H1 (cell line): Measurements from ENCODE around the gene SRSF2. TPM values are rescaled to one million over a fixed set of nuclear protein-coding genes. Genes with fewer than 3 reads are reported as not detected.

Source experiments
- CTCF ChIA-PET: fragments of 300-600 bp; sonication (Branson Sonifier 250); formaldehyde crosslinking; loops from one replicate; lab custom pipeline; 2021; ENCODE audit not compliant: partially characterized antibody; lab: Charles Lee
- POLR2A ChIA-PET: fragments of 300-600 bp; sonication (Branson Sonifier 250); formaldehyde crosslinking; loops from one replicate; lab custom pipeline; 2021; ENCODE audit warnings: inconsistent platforms; ENCODE audit not compliant: partially characterized antibody; lab: Charles Lee
- DNase-seq, 2 experiments: peaks; one replicate each; pipeline versions ENCODE4 v3.0.0 to v3.0.0-alpha.2; 2010 to 2022; ENCODE audit warnings: low spot score in 2 of 2, low read depth in 1 of 2, mixed read lengths in 1 of 2
- FAIRE-seq: peaks from 2 replicates; lab custom pipeline; 2011; peaks lifted over from hg19 to GRCh38; lab: Jason Lieb, UNC
- H2AFZ ChIP-seq: 2 replicates; pipeline ENCODE4 v1.8.1; 2012; ENCODE audit warnings: low read length, inconsistent platforms
- H2AK5ac ChIP-seq: 2 replicates; pipeline ENCODE4 v1.6.1; 2013; ENCODE audit warnings: low read depth, low read length
- H2BK120ac ChIP-seq: replicated peaks from 2 replicates; pipeline ENCODE3; 2013; ENCODE audit warnings: low read depth, low read length, inconsistent platforms
- H2BK12ac ChIP-seq: 2 replicates; pipeline ENCODE4 v1.6.1; 2013; ENCODE audit warnings: low read depth, low read length
- H2BK15ac ChIP-seq: 2 replicates; pipeline ENCODE4 v1.6.1; 2013; ENCODE audit warnings: low read length
- H2BK20ac ChIP-seq: 2 replicates; pipeline ENCODE4 v1.6.1; 2013; ENCODE audit warnings: low read length
- H2BK5ac ChIP-seq: 2 replicates; pipeline ENCODE4 v1.6.1; 2013; ENCODE audit warnings: low read depth, low read length
- H3K14ac ChIP-seq: 2 replicates; pipeline ENCODE4 v1.6.1; 2013; ENCODE audit warnings: inconsistent platforms; ENCODE audit not compliant: insufficient read length
- H3K18ac ChIP-seq: 2 replicates; pipeline ENCODE4 v1.6.1; 2013; ENCODE audit warnings: low read length; ENCODE audit errors: extremely low read depth
- H3K23ac ChIP-seq: 2 replicates; pipeline ENCODE4 v1.6.1; 2013; ENCODE audit warnings: inconsistent platforms; ENCODE audit not compliant: insufficient read length
- H3K23me2 ChIP-seq: 2 replicates; pipeline ENCODE4 v1.6.1; 2013; ENCODE audit warnings: low read depth, low read length
- H3K27ac ChIP-seq: 2 replicates; pipeline ENCODE4 v1.6.1; 2011; ENCODE audit warnings: low read depth, low read length, inconsistent platforms
- H3K27me3 ChIP-seq, 4 experiments: replicated peaks in 1 of 4; 1 replicate in 1 of 4; 2 replicates in 3 of 4; pipeline versions ENCODE4 v1.6.1 to v1.8.1; 2011 to 2013; ENCODE audit warnings: low read length in 3 of 4, mild to moderate bottlenecking in 3 of 4, inconsistent platforms in 2 of 4, mixed read lengths in 2 of 4, moderate library complexity in 1 of 4; ENCODE audit not compliant: control insufficient read depth in 3 of 4, insufficient read depth in 3 of 4; ENCODE audit errors: extremely low read depth in 1 of 4
- H3K36me3 ChIP-seq, 4 experiments: 2 replicates each; pipeline versions ENCODE4 v1.6.1 to v1.8.1; 2011 to 2013; ENCODE audit warnings: mild to moderate bottlenecking in 4 of 4, low read length in 3 of 4, moderate library complexity in 2 of 4, control low read depth in 1 of 4, inconsistent platforms in 1 of 4; ENCODE audit not compliant: insufficient read depth in 4 of 4, control insufficient read depth in 2 of 4
- H3K4ac ChIP-seq: replicated peaks from 2 replicates; pipeline ENCODE3; 2013; ENCODE audit warnings: low read length, low read depth, mixed read lengths, inconsistent platforms; ENCODE audit not compliant: insufficient read length
- H3K4me1 ChIP-seq, 4 experiments: replicated peaks in 1 of 4; 1 replicate in 1 of 4; 2 replicates in 3 of 4; pipeline versions ENCODE4 v1.6.1 to v1.8.1; 2011 to 2013; ENCODE audit warnings: low read length in 3 of 4, inconsistent platforms in 2 of 4, mixed read lengths in 1 of 4; ENCODE audit not compliant: insufficient read depth in 4 of 4, control insufficient read depth in 3 of 4
- H3K4me2 ChIP-seq, 2 experiments: 2 replicates each; pipeline versions ENCODE4 v1.6.1 to v1.8.1; 2011 to 2013; ENCODE audit warnings: low read depth in 2 of 2, low read length in 2 of 2, control low read depth in 1 of 2, inconsistent platforms in 1 of 2, mild to moderate bottlenecking in 1 of 2; ENCODE audit not compliant: insufficient read depth in 1 of 2
- H3K4me3 ChIP-seq, 4 experiments: fragments of 200-600, 300-600 bp in 1 of 4; sonication (generic), shearing (Covaris generic), sonication (Bioruptor Twin) in 1 of 4; 2 replicates each; pipeline versions ENCODE4 v1.5.1 to v1.8.1; 2011 to 2016; ENCODE audit warnings: low read length in 4 of 4, low read depth in 3 of 4, control low read depth in 2 of 4, inconsistent platforms in 2 of 4, mild to moderate bottlenecking in 2 of 4, mixed read lengths in 1 of 4, moderate library complexity in 1 of 4; ENCODE audit not compliant: insufficient read depth in 2 of 4; ENCODE audit errors: extremely low read depth in 1 of 4
- H3K56ac ChIP-seq: replicated peaks from 2 replicates; pipeline ENCODE3; 2013; ENCODE audit warnings: low read depth, mild to moderate bottlenecking, mixed read lengths, low read length, inconsistent platforms; ENCODE audit not compliant: insufficient read length
- H3K79me1 ChIP-seq: 2 replicates; pipeline ENCODE4 v1.6.1; 2013; ENCODE audit warnings: low read depth, low read length, control low read depth
- H3K79me2 ChIP-seq, 2 experiments: 2 replicates each; pipeline versions ENCODE4 v1.6.1 to v1.8.1; 2012 to 2013; ENCODE audit warnings: low read length in 2 of 2, mild to moderate bottlenecking in 2 of 2, inconsistent platforms in 1 of 2; ENCODE audit not compliant: insufficient read depth in 2 of 2, control insufficient read depth in 1 of 2
- H3K9ac ChIP-seq, 4 experiments: replicated peaks in 1 of 4; 1 replicate in 1 of 4; 2 replicates in 3 of 4; pipeline versions ENCODE4 v1.6.1 to v1.8.1; 2011 to 2013; ENCODE audit warnings: low read depth in 3 of 4, low read length in 3 of 4, control low read depth in 2 of 4, mild to moderate bottlenecking in 2 of 4, moderate library complexity in 2 of 4, inconsistent platforms in 1 of 4; ENCODE audit errors: extremely low read depth in 1 of 4
- H3K9me3 ChIP-seq, 2 experiments: 2 replicates each; pipeline versions ENCODE4 v1.6.1 to v1.8.1; 2012 to 2013; ENCODE audit warnings: mild to moderate bottlenecking in 2 of 2, moderate library complexity in 2 of 2, control low read depth in 1 of 2, inconsistent platforms in 1 of 2, low read depth in 1 of 2, low read length in 1 of 2, mixed read lengths in 1 of 2; ENCODE audit not compliant: insufficient read depth in 2 of 2
- H4K20me1 ChIP-seq, 2 experiments: replicated peaks in 1 of 2; 2 replicates each; pipeline versions ENCODE3 to v1.8.1; 2011 to 2013; ENCODE audit warnings: inconsistent platforms in 2 of 2, low read length in 2 of 2, mild to moderate bottlenecking in 1 of 2; ENCODE audit not compliant: insufficient read depth in 2 of 2, control insufficient read depth in 1 of 2
- H4K5ac ChIP-seq: 2 replicates; pipeline ENCODE4 v1.6.1; 2013; ENCODE audit warnings: low read length, low read depth, mixed read lengths, inconsistent platforms; ENCODE audit not compliant: insufficient read length
- H4K8ac ChIP-seq: 2 replicates; pipeline ENCODE4 v1.8.0; 2013; ENCODE audit warnings: mild to moderate bottlenecking, moderate library complexity, low read length, inconsistent platforms; ENCODE audit not compliant: insufficient read depth; ENCODE audit errors: extremely low read depth
- H4K91ac ChIP-seq: replicated peaks from 2 replicates; pipeline ENCODE3; 2013; ENCODE audit warnings: low read length, mixed read lengths, inconsistent platforms; ENCODE audit not compliant: insufficient read length
- PHF8 ChIP-seq: fragments of 200-600 bp; sonication (generic); conservative IDR thresholded peaks from 2 replicates; pipeline ENCODE4 v1.7.1; 2012; ENCODE audit warnings: low read depth, mild to moderate bottlenecking, inconsistent platforms, low read length, moderate library complexity
- POLR2A ChIP-seq, 2 experiments: IDR thresholded peaks; 1 replicate in 1 of 2; 2 replicates in 1 of 2; pipeline ENCODE4 v1.6.1; 2011; ENCODE audit warnings: low read depth in 2 of 2, low read length in 2 of 2, mild to moderate bottlenecking in 2 of 2; ENCODE audit errors: control extremely low read depth in 1 of 2
- POLR2AphosphoS5 ChIP-seq: IDR thresholded peaks from 2 replicates; pipeline ENCODE4 v1.6.1; 2011; ENCODE audit warnings: low read depth, low read length
- RFX5 ChIP-seq: IDR thresholded peaks from 2 replicates; pipeline ENCODE4 v1.6.1; 2011; ENCODE audit warnings: low read depth, low read length, improper control_type of control experiment, borderline replicate concordance
- WGBS, 2 experiments: shearing (Covaris generic) in 1 of 2; methylation state at CpG; one replicate each; pipeline versions ENCODE4 v1.1.6 to v1.1.7; 2013 to 2015; ENCODE audit warnings: low lambda C conversion rate in 2 of 2, mixed read lengths in 2 of 2, inconsistent platforms in 1 of 2, low coverage in 1 of 2, missing lambda C conversion rate in 1 of 2; ENCODE audit not compliant: insufficient replicate concordance in 2 of 2, insufficient coverage in 1 of 2, insufficient read length in 1 of 2; ENCODE audit errors: extremely low coverage in 1 of 2, missing lambda C conversion rate in 1 of 2; 5-methylcytosine and 5-hydroxymethylcytosine counted together
- polyA plus RNA-seq, 7 experiments: library from polyadenylated mRNA; depleted of rRNA in 3 of 7; stranded (reverse) in 5 of 7; unstranded in 2 of 7; fragments of >200 nt in 5 of 7; fragments of 200-250 nt in 2 of 7; gene quantifications; 1 replicate in 5 of 7; 2 replicates in 1 of 7; 4 replicates in 1 of 7; pipeline versions ENCODE4 v1.2.1 to v1.2.3, GENCODE V29; 2011 to 2013; ENCODE audit warnings: missing spikeins in 2 of 7, mixed read lengths in 2 of 7
- total RNA-seq: library from RNA; stranded (reverse); fragmentation: NEBNext Ultra II Directional; extraction: Animal tissue kit (Norgen Biotek cat#: 25700); gene quantifications from 2 replicates; pipeline ENCODE4 v1.2.1, GENCODE V29; 2021

SRSF2 gene
- total and polyA plus RNA-seq, 2 of the 8 experiments (the other 6 are each of a cell fraction or from before 2014, with no cell fraction given), result 397 to 401 TPM

DNA sequence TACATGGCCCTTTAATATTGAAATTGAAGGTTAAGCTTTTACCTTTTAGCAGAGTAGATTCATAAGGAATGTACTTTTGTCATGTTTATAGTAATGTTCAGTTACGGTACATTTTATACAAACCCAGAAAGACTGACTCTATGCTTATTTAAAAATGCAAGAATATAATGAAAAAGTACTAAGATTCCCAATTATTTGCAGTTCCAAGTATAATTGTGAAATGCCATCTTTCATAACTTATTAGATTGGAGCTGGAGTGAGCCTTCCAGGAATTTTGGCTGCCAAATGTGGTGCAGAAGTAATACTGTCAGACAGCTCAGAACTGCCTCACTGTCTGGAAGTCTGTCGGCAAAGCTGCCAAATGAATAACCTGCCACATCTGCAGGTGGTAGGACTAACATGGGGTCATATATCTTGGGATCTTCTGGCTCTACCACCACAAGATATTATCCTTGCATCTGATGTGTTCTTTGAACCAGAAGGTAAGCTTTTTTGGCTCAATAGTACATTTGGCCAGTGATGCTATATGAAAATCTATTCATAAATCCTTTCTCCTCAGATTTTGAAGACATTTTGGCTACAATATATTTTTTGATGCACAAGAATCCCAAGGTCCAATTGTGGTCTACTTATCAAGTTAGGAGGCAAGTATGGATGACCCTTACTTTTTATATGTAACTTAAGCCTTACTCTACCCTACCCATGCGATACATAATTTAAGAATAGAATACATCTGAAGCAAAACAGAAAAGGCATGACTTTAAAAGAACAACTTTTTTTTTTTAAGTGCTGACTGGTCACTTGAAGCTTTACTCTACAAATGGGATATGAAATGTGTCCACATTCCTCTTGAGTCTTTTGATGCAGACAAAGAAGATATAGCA lies 4.2 kb downstream of the SRSF2 start:
- Histone ChIP-seq H3K56ac (no peak overlapping the region), H2BK15ac (no peak overlapping the region), H3K18ac (no peak overlapping the region), H4K8ac (no peak overlapping the region), H3K36me3 (peaks cover 17 to 51% (median 36%) of the 10 kb centered on the region in 4 experiments), H3K9me3 (no peaks in the 10 kb centered on the region), H3K79me1 (peaks cover 6% of the 10 kb centered on the region), H3K27ac (no peak overlapping the region), H3K79me2 (peaks cover 16 to 60% of the 10 kb centered on the region in 2 experiments), H2BK20ac (no peak overlapping the region), H2BK12ac (no peak overlapping the region), H2BK120ac (no peak overlapping the region), H3K4me2 (peak overlapping the region; percentile 2 to 72; a peak in 2 of 4 replicates), H3K14ac (no peak overlapping the region), H4K20me1 (peaks cover 17 to 18% of the 10 kb centered on the region in 2 experiments), H2BK5ac (no peak overlapping the region), H4K91ac (no peak overlapping the region), H3K4ac (no peak overlapping the region), H3K23me2 (peaks cover 5% of the 10 kb centered on the region; the same call in 1 of the 2 replicates), H3K4me3 (peak overlapping the region in 1 of 4 experiments; percentile 99; a peak in 2 of 8 replicates), H2AFZ (no peak overlapping the region), H3K4me1 (peaks cover 0 to 8% (median 4%) of the 10 kb centered on the region in 4 experiments; a peak in 4 of 7 replicates), H4K5ac (no peak overlapping the region), H2AK5ac (no peak overlapping the region), H3K9ac (no peak overlapping the region), H3K27me3 (no peaks in the 10 kb centered on the region), H3K23ac (no peak overlapping the region)
- DNase-seq (no peak), FAIRE-seq (no peak)
- ChIA-PET POLR2A (interaction anchor here (0.6 to 9.2 kb wide), 24 partner anchors 7 to 850 kb away, joined by 3 to 181 read pairs (median 3); partner anchors contain the start of genes JMJD6, METTL23 and PRCD), CTCF (interaction anchor here (0.9 to 1.2 kb wide), 2 partner anchors 62 to 78 kb away, joined by 3 read pairs; no protein-coding TSS in a partner anchor)
- 85% methylated on average over 3 of the region's 3 CpGs; no CpG with 5 or more reads in 1 of the 2 experiments for WGBS, 2 experiments
- no peak for TF ChIP-seq RFX5
- peak; percentile 74 to 79 for TF ChIP-seq POLR2A (IDR thresholded peaks at IDR 0.05; ENCODE audit: control extremely low read depth in 1 of 2, low read depth in 2 of 2, low read length in 2 of 2)
- TF ChIP-seq PHF8, result no peak
- TF ChIP-seq POLR2AphosphoS5, result peak; percentile 92
